H1 (cell line): ENCODE measurements around the gene MED1.

Experiments
- CTCF ChIP-seq, 3 experiments: IDR thresholded peaks; 1 replicate in 2 of 3; 2 replicates in 1 of 3; pipeline versions ENCODE4 v1.5.1 to v1.6.1; 2011; ENCODE audit warnings: low read length in 3 of 3, mild to moderate bottlenecking in 3 of 3, inconsistent platforms in 2 of 3, low read depth in 1 of 3, moderate library complexity in 1 of 3; ENCODE audit not compliant: insufficient read depth in 1 of 3; ENCODE audit errors: control extremely low read depth in 1 of 3
- EP300 ChIP-seq, 2 experiments: IDR thresholded peaks; 1 replicate in 1 of 2; 2 replicates in 1 of 2; pipeline ENCODE4 v1.6.1; 2011 to 2012; ENCODE audit warnings: low read depth in 2 of 2, low read length in 2 of 2, mild to moderate bottlenecking in 2 of 2, borderline replicate concordance in 1 of 2, inconsistent platforms in 1 of 2, moderate library complexity in 1 of 2
- EZH2 ChIP-seq: fragments of 200-600 bp; sonication (generic); IDR thresholded peaks from 2 replicates; pipeline ENCODE4 v1.7.1; 2012; ENCODE audit warnings: low read depth, mild to moderate bottlenecking, moderate library complexity, low read length, inconsistent platforms; ENCODE audit not compliant: severe bottlenecking
- GTF2F1 ChIP-seq: IDR thresholded peaks from 2 replicates; pipeline ENCODE4 v1.6.1; 2012; ENCODE audit warnings: low read depth, low read length, improper control_type of control experiment, borderline replicate concordance
- HDAC6 ChIP-seq: IDR thresholded peaks from one replicate; pipeline ENCODE4 v1.7.1; 2012; ENCODE audit warnings: low read depth, mild to moderate bottlenecking, inconsistent platforms, low read length, moderate library complexity
- KDM1A ChIP-seq: fragments of 200-600, 300-600 bp; sonication (generic); IDR thresholded peaks from 2 replicates; pipeline ENCODE4 v1.7.1; 2016; ENCODE audit warnings: mild to moderate bottlenecking, low read length, borderline replicate concordance
- POLR2A ChIP-seq, 2 experiments: IDR thresholded peaks; 1 replicate in 1 of 2; 2 replicates in 1 of 2; pipeline ENCODE4 v1.6.1; 2011; ENCODE audit warnings: low read depth in 2 of 2, low read length in 2 of 2, mild to moderate bottlenecking in 2 of 2; ENCODE audit errors: control extremely low read depth in 1 of 2
- POLR2AphosphoS5 ChIP-seq: IDR thresholded peaks from 2 replicates; pipeline ENCODE4 v1.6.1; 2011; ENCODE audit warnings: low read depth, low read length
- POU5F1 ChIP-seq: IDR thresholded peaks from 2 replicates; pipeline ENCODE4 v1.6.1; 2011; ENCODE audit warnings: low read depth, mild to moderate bottlenecking, low read length, moderate library complexity
- RFX5 ChIP-seq: IDR thresholded peaks from 2 replicates; pipeline ENCODE4 v1.6.1; 2011; ENCODE audit warnings: low read depth, low read length, improper control_type of control experiment, borderline replicate concordance
- SIN3A ChIP-seq, 2 experiments: IDR thresholded peaks in 1 of 2; conservative IDR thresholded peaks in 1 of 2; 2 replicates each; pipeline ENCODE4 v1.6.1; 2011 to 2012; ENCODE audit warnings: low read length in 2 of 2, improper control_type of control experiment in 1 of 2, low read depth in 1 of 2, mild to moderate bottlenecking in 1 of 2
- SP2 ChIP-seq: IDR thresholded peaks from 2 replicates; pipeline ENCODE4 v1.6.1; 2012; ENCODE audit warnings: mild to moderate bottlenecking, low read length, inconsistent platforms
- SUZ12 ChIP-seq: fragments of 200-600 bp; sonication (generic); IDR thresholded peaks from 2 replicates; pipeline ENCODE4 v1.6.1; 2012; ENCODE audit warnings: mild to moderate bottlenecking, inconsistent platforms, low read length, moderate library complexity, mixed read lengths
- YY1 ChIP-seq: IDR thresholded peaks from 2 replicates; pipeline ENCODE4 v1.6.1; 2011; ENCODE audit warnings: low read depth, mild to moderate bottlenecking, low read length

GRCh38 chr17:39391448-39391847 is 59.6 kb downstream of the MED1 start:
- TF ChIP-seq POLR2A (IDR thresholded peaks at IDR 0.05; ENCODE audit: control extremely low read depth in 1 of 2, low read depth in 2 of 2, low read length in 2 of 2) (no peak), YY1 (no peak), CTCF (IDR thresholded peaks at IDR 0.05; ENCODE audit: control extremely low read depth in 1 of 3, insufficient read depth in 1 of 3, low read depth in 1 of 3, low read length in 3 of 3) (no peak), RFX5 (no peak), POU5F1 (no peak), EP300 (IDR thresholded peaks at IDR 0.05; ENCODE audit: borderline replicate concordance in 1 of 2, low read depth in 2 of 2, low read length in 2 of 2) (no peak), HDAC6 (no peak), SUZ12 (no peak), GTF2F1 (no peak), EZH2 (no peak), KDM1A (no peak), SIN3A (conservative IDR thresholded peaks at IDR 0.05 in 1 of 2, IDR thresholded peaks at IDR 0.05 in 1 of 2; ENCODE audit: low read depth in 1 of 2, low read length in 2 of 2) (no peak), POLR2AphosphoS5 (no peak), SP2 (no peak)
